ENCODE results near the gene C1orf232.

DNA sequence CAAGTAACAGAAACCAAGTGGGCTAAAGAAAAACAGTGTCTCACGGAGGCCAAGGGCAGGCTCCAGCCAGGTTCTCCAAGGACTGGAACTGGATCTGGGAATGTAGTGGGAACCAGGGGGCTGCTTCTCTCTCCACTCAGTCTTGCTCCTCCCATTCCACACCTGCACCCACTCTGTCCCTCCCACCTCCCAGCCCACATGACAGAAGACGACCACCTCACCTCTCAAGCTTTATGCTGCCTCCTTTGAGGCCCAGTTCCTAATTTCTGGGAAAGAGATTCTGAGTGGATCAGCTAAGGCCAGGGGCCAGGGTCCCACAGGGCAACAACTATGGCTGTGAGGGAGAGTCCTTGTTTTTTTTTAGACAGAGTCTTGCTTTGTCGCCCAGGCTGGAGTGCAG is 46.5 kb upstream of the C1orf232 start:
- TF ChIP-seq, protein P1, sequence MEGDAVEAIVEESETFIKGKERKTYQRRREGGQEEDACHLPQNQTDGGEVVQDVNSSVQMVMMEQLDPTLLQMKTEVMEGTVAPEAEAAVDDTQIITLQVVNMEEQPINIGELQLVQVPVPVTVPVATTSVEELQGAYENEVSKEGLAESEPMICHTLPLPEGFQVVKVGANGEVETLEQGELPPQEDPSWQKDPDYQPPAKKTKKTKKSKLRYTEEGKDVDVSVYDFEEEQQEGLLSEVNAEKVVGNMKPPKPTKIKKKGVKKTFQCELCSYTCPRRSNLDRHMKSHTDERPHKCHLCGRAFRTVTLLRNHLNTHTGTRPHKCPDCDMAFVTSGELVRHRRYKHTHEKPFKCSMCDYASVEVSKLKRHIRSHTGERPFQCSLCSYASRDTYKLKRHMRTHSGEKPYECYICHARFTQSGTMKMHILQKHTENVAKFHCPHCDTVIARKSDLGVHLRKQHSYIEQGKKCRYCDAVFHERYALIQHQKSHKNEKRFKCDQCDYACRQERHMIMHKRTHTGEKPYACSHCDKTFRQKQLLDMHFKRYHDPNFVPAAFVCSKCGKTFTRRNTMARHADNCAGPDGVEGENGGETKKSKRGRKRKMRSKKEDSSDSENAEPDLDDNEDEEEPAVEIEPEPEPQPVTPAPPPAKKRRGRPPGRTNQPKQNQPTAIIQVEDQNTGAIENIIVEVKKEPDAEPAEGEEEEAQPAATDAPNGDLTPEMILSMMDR (IDR thresholded peaks at IDR 0.05; ENCODE audit: low read length): no peak
- TF ChIP-seq EZH2 (IDR thresholded peaks at IDR 0.05; ENCODE audit: borderline replicate concordance, low read length): no peak

Measured in OCI-LY1 (cell line).